Stimulated activated CD4-positive, alpha-beta T cell treated with anti-CD3 and anti-CD28 coated beads, Interleukin-12 subunit alpha, Interleukin-12 subunit beta, amount 100 ng/mL, for 4 hours (primary cell): ENCODE measurements around the gene OR2T27.
"Not testable (repeated sequence)": the region's sequence is repeated elsewhere in the genome, so short reads cannot be mapped to it uniquely, and the experiment has no call there.

Experiments
- DNase-seq: peaks from one replicate; pipeline ENCODE4 v3.0.0-alpha.2; 2020

OR2T27 gene

GRCh38 chr1:248655354-248655753 lies at the start of gene OR2T27:
OR2T27 (minus strand) TSS chr1:248655528; CDS start chr1:248650884, 4,644 bp downstream.
- DNase-seq = not testable (repeated sequence)

- DNase-seq = no peak
Observed at GRCh38 chr1:248704606-248705005, 49.3 kb upstream of the OR2T27 start.

GRCh38 chr1:248703674-248704073 lies 48.3 kb upstream of the OR2T27 start:
- DNase-seq = no peak

GRCh38 chr1:248702714-248703113 lies 47.4 kb upstream of the OR2T27 start, which contains the start of gene OR14I1:
OR14I1 (minus strand) TSS chr1:248702766.
- DNase-seq = no peak

- no peak for DNase-seq
Observed at GRCh38 chr1:248699099-248699498, 43.8 kb upstream of the OR2T27 start.

GRCh38 chr1:248697907-248698306 lies 42.6 kb upstream of the OR2T27 start:
- DNase-seq = no peak

GRCh38 chr1:248696774-248697173 lies 41.4 kb upstream of the OR2T27 start:
- no peak for DNase-seq

- no peak for DNase-seq
Observed at GRCh38 chr1:248696261-248696660, 40.9 kb upstream of the OR2T27 start.

GRCh38 chr1:248695451-248696132 lies 40.3 kb upstream of the OR2T27 start:
- no peak for DNase-seq

- no peak for DNase-seq
Observed at GRCh38 chr1:248691567-248692155, 36.3 kb upstream of the OR2T27 start.

GRCh38 chr1:248688527-248689298 lies 33.4 kb upstream of the OR2T27 start:
- no peak for DNase-seq

GRCh38 chr1:248686815-248687214 lies 31.5 kb upstream of the OR2T27 start:
- no peak for DNase-seq

- DNase-seq = no peak
Observed at GRCh38 chr1:248681651-248682050, 26.3 kb upstream of the OR2T27 start.

GRCh38 chr1:248670003-248670402 lies 14.7 kb upstream of the OR2T27 start:
- DNase-seq = no peak

- not testable (repeated sequence) for DNase-seq
Observed at GRCh38 chr1:248663453-248664328, 8.4 kb upstream of the OR2T27 start.

GRCh38 chr1:248656797-248657196 lies 1.5 kb upstream of the OR2T27 start:
- DNase-seq = not testable (repeated sequence)

- DNase-seq = not testable (repeated sequence)
Observed at GRCh38 chr1:248648770-248649536, 6.4 kb downstream of the OR2T27 start.

GRCh38 chr1:248645178-248645577 lies 10.2 kb downstream of the OR2T27 start, which contains the start of gene OR2T35:
OR2T35 (minus strand) TSS chr1:248645278; CDS start chr1:248639258, 6,020 bp downstream.
- DNase-seq = not testable (repeated sequence)

GRCh38 chr1:248642971-248643651 lies 12.2 kb downstream of the OR2T27 start:
- not testable (repeated sequence) for DNase-seq

GRCh38 chr1:248641583-248641982 lies 13.7 kb downstream of the OR2T27 start:
- DNase-seq = not testable (repeated sequence)

- DNase-seq = not testable (repeated sequence)
Observed at GRCh38 chr1:248640906-248641305, 14.4 kb downstream of the OR2T27 start.
